ENCODE data around the gene SNX24.
"Not testable (repeated sequence)": the region's sequence is repeated elsewhere in the genome, so short reads cannot be mapped to it uniquely, and the experiment has no call there.

Gene SNX24, protein sequence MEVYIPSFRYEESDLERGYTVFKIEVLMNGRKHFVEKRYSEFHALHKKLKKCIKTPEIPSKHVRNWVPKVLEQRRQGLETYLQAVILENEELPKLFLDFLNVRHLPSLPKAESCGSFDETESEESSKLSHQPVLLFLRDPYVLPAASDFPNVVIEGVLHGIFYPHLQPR
- long read RNA-seq, donor 1, partial matches to known transcripts: 0 of 6 reads
- long read RNA-seq, donor 1, other reads (novel, unspliced or antisense): 0 of 6 reads
- long read RNA-seq, donor 2, partial matches to known transcripts: 0 of 1 reads
- long read RNA-seq, donor 2, other reads (novel, unspliced or antisense): 0 of 1 reads
- long read RNA-seq, donor 3, partial matches to known transcripts: 0 of 3 reads
- long read RNA-seq, donor 3, other reads (novel, unspliced or antisense): 0 of 3 reads
- long read RNA-seq, donor 4, transcript SNX24-201 (7 exons, 2,158 nt): major isoform, 6 of 16 reads
- long read RNA-seq, donor 4, partial matches to known transcripts: 8 of 16 reads
- long read RNA-seq, donor 4, other reads (novel, unspliced or antisense): 0 of 16 reads
- long read RNA-seq, donor 5, partial matches to known transcripts: 13 of 15 reads
- long read RNA-seq, donor 5, other reads (novel, unspliced or antisense): 0 of 15 reads
- long read RNA-seq, donor 6, partial matches to known transcripts: 0 of 5 reads
- long read RNA-seq, donor 6, other reads (novel, unspliced or antisense): 0 of 5 reads
- long read RNA-seq, donor 7, transcript SNX24-201 (7 exons, 2,158 nt): major isoform, 6 of 9 reads
- long read RNA-seq, donor 7, partial matches to known transcripts: 0 of 9 reads
- long read RNA-seq, donor 7, other reads (novel, unspliced or antisense): 0 of 9 reads
- long read RNA-seq, donor 8, transcript SNX24-201 (7 exons, 2,158 nt): major isoform, 6 of 8 reads
- long read RNA-seq, donor 8, partial matches to known transcripts: 0 of 8 reads
- long read RNA-seq, donor 8, other reads (novel, unspliced or antisense): 0 of 8 reads

- peak; percentile 98 for DNase-seq
Measured at GRCh38 chr5:122845229-122846050, at the start of gene SNX24. Gene SNX24 (plus strand): TSS chr5:122845613. CDS start chr5:122845634, 21 bp downstream.

DNA sequence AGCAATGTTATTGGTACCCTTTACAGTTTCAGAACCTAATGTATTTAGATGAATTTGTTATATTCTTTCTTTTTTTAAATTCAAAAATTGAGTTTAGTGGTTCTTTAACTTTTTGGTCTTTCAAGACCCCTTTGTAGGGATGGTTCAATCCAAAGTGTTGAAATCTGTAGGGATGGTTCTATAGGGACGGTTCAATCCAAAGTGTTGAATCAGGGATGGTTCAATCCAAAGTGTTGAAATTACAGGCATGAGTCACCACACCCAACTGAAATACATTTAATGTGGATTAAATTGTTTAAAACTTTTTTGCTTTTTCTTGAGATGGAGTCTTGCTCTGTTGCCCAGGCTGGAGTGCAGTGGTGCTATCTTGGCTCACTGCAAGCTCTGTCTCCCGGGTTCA lies 39.9 kb upstream of the SNX24 start:
- no peak for DNase-seq

DNA sequence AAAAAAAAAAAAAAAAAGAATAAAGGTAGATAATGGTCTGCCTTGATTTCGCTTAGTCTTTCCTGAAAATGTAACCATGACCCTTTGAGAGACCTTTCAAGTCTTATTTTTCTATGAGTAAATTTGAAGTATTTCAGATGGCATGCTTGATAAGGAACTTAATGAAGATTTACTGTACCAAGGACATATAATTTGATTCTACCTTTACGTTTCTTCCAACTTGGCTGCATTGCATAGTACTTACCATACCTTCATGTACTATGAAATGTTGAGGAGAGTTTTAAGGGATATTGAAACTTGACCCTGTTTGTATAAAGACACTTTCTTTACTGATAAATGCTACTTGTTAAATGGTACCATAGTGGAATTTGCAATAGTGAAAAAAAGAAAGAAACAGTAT lies 35.0 kb upstream of the SNX24 start:
- DNase-seq: no peak

DNA sequence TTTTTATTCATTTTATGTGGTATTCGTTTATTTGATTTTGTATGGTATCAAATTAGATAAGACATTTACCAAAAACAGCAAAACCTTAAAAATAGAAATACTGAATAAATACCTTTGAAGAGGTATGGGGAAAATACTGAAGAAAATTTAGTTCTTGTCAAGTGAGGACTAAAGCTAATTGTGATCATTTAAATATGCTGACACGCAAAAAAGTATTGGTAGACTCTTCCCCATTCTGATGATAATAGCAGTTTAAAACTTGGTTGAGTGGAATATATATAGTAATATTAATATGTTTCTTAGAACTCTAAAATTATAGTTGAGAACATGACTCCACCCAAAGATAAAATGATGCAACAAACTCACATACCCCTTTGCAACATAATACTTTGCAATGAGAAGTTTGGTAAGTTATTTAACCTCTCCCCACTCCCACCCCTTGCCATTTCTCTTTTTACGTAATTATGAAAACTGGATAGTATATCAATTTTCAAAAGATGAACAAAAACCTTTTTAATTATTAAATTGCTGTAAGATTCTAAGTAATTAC lies 30.1 kb upstream of the SNX24 start:
- DNase-seq: no peak

- DNase-seq: no peak
Measured at GRCh38 chr5:122816756-122817155, 28.7 kb upstream of the SNX24 start.

DNA sequence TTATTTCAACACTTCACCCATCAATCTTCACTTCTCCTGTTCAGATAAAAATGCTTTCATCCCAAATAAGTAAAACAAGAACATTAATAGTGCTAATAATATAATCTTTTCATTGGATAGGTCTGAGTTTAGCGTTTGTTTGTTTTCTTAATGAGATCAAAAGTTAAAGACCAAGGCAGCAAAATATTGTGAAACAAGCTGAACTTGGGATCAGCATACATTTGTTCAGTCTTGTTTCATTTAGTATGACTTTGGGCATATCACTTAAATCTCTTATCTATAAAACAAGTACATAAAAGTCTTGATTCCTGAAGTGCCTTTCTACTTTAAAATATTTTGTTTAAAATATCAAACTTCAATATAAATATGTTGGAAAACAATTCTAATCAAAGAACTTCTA lies 13.4 kb upstream of the SNX24 start:
- no peak for DNase-seq

DNA sequence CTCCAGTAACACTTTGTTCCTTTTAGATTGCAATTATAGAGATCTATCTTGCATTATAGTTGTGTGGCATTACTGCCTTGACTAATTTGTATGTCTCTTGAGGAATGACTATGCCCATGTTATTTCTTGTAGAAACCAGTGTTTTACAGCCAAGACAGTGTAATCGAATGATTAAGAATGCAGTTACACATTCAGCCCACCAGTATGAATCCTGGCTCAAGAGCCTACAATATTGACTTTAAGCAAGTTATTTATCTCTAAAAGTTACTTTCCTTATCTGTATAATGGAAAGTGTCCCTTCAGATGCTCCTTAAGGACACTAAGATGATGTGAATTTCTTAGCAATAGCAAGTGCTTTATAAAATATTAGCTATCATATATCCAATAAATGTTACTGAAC lies 9.7 kb upstream of the SNX24 start:
- no peak for DNase-seq

GRCh38 chr5:122836947-122837346 lies 8.5 kb upstream of the SNX24 start:
- no peak for DNase-seq

GRCh38 chr5:122839731-122840130 lies 5.7 kb upstream of the SNX24 start:
- no peak for DNase-seq

- DNase-seq: no peak
Measured at GRCh38 chr5:122842016-122842580, 3.3 kb upstream of the SNX24 start.

DNA sequence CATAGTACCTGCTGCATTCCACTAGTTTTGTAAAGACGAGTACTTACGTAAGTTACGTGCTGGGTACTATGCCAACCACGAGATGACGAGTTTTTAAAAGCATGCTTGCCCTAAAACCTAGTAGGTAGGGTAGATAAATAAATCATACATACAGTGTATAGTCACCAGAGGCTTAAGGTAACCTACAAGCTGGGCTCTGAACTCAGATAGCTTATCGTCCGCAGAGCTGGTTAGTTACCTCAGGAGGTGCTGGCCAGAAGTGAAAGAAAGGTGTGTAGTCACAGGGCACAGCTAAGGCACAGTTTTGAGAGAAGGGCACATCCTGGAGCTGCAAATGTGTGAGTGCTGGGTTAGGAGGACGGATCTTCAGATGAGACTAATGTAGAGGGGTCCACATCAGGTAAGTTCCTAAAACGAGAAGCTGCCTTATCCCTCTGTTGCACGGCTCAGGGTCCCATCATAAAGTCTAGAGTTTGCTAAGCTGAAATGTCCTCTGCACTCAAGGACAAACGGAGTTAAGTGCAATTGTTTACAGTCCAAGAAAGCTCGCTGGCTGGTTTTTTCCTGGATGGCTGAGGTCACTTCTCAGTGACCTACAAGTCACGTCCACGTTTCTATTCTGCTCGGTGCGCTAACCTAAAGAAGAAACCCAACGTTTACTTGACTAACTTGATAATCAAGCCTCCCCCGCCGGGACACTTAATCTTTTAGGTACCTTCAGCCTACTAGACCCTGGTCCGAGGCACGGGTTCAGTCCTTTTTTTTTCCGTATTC lies 1.1 kb upstream of the SNX24 start:
- DNase-seq: no peak

DNA sequence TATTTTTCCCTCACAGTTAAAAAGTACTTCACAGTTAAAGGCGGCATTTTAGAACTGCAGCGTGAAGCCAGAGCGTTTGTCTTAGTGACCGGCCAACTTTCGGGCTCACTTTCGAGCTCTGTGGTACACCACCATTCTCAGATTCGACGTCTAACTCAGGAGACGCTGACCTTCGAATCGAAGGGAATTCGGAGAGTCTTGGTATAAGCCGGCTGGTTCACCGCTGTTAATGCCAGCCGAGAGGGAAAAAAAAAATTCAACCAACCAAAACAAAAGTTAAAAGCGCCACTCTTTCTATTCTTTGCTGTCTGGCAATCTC lies 544 bp upstream of the SNX24 start:
- no peak for DNase-seq

GRCh38 chr5:122846051-122846550 lies 688 bp downstream of the SNX24 start:
- no peak for DNase-seq

- DNase-seq: no peak
Measured at GRCh38 chr5:122847687-122848081, 2.3 kb downstream of the SNX24 start.

- no peak for DNase-seq
Measured at GRCh38 chr5:122849771-122850170, 4.4 kb downstream of the SNX24 start.

- DNase-seq: not testable (repeated sequence)
Measured at GRCh38 chr5:122857538-122857937, 12.1 kb downstream of the SNX24 start.

- no peak for DNase-seq
Measured at GRCh38 chr5:122858451-122858850, 13.0 kb downstream of the SNX24 start.

DNA sequence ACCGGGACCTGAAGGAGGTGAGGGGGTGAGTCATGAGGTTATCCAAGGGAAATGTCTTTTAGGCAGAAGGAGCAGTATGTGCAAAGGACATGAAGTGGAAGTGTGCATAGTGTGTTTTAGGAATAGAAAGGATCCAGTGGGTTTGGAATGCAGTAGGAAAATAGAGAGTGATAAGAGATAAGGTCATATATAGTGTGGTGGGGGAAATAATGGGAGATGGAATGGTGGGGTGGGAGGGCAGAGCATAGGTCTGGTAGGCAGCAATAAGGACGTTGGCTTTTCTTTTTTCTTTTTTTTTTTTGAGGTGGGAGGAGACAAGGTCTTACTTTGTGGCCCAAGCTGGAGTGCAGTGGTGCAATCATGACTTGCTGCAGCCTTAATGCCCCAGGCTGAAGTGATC lies 17.8 kb downstream of the SNX24 start:
- no peak for DNase-seq

- no peak for DNase-seq
Measured at GRCh38 chr5:122863721-122864120, 18.3 kb downstream of the SNX24 start.

- DNase-seq: no peak
Measured at GRCh38 chr5:122864400-122864799, 19.0 kb downstream of the SNX24 start.

DNA sequence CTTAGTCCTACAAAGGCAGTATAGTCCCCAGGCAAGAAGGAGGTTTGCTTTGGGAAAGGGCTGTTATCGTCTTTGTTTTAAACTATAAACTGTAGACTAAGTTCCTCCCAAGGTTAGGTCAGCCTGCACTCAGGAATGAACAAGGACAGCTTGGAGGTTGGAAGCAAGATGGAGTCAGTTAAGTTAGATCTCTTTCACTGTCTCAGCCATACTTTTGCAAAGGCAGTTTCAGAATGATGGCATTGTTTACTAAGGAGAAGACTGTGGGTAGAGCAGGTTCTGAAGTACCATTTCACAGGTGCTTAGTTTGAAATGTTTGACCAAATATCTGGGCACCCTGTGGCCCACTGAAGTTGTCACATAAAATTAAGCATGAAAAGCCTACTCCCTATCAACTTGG lies 19.4 kb downstream of the SNX24 start:
- no peak for DNase-seq

All from right kidney (tissue), 9 donors.